Lower leg skin (tissue), 4 donors: Measurements from ENCODE around the gene LIFR. TPM values are rescaled to one million over a fixed set of nuclear protein-coding genes. Genes with fewer than 3 reads are reported as not detected.

Experiments
- DNase-seq, 2 donors: peaks; one replicate each; pipeline ENCODE4 v3.0.0-alpha.2; 2019; ENCODE audit warnings: low spot score in 2 of 2
- H3K4me3 ChIP-seq: fragments of 200-600 bp; sonication (generic); 2 replicates; pipeline ENCODE4 v1.5.1; 2017; ENCODE audit warnings: mild to moderate bottlenecking, low read depth; ENCODE audit not compliant: poor library complexity, severe bottlenecking
- CTCF ChIP-seq, 3 donors: fragments of 450-650 bp; IDR thresholded peaks; one replicate each; pipeline ENCODE4 v1.5.1; 2016; ENCODE audit warnings: antibody characterized with exemption in 3 of 3, mild to moderate bottlenecking in 3 of 3, moderate library complexity in 2 of 3
- POLR2A ChIP-seq, 2 donors: fragments of 450-650 bp; IDR thresholded peaks; one replicate each; pipeline ENCODE4 v1.6.1; 2016 to 2017; ENCODE audit warnings: antibody characterized with exemption in 2 of 2, mild to moderate bottlenecking in 1 of 2, moderate library complexity in 1 of 2
- WGBS, 2 donors: methylation state at CpG; one replicate each; pipeline ENCODE4 v1.1.5; 2018; 5-methylcytosine and 5-hydroxymethylcytosine counted together
- intact Hi-C: fragments of 100-400 bp; cut with DNase I; formaldehyde crosslinking; loops from one replicate; pipeline ENCODE4 v1.15.0; 2023; ENCODE audit warnings: low total_unique reads
- total RNA-seq, 4 donors: library from RNA; depleted of rRNA; stranded (reverse); fragments of >200 nt; gene quantifications; one replicate each; pipeline ENCODE4 v1.1.0, GENCODE V29; 2016

Gene LIFR
- total RNA-seq, 4 donors from 2014 or later, result 28.3 to 70.6 (median 42.1) TPM

GRCh38 chr5:38456657-38457399 is 99.6 kb downstream of the LIFR start:
- H3K4me3 ChIP-seq, result no peak overlapping the region
- 64% methylated on average over 4 of the region's 4 CpGs for WGBS, 2 donors
- no peak for DNase-seq
- TF ChIP-seq POLR2A (IDR thresholded peaks at IDR 0.05), result no peak
- no peak for TF ChIP-seq CTCF (IDR thresholded peaks at IDR 0.05)
- intact Hi-C loops, result no loop called here

GRCh38 chr5:38455796-38456330 is 100.6 kb downstream of the LIFR start:
- intact Hi-C loops, result no loop called here
- no peak for DNase-seq
- no peak overlapping the region for H3K4me3 ChIP-seq
- no peak for TF ChIP-seq CTCF (IDR thresholded peaks at IDR 0.05)
- no peak for TF ChIP-seq POLR2A (IDR thresholded peaks at IDR 0.05)
- WGBS, 2 donors, result 90 to 95% methylated on average over 8 of the region's 8 CpGs

- intact Hi-C loops, result no loop called here
- 92 to 93% methylated on average over 11 of the region's 11 CpGs for WGBS, 2 donors
- TF ChIP-seq POLR2A (IDR thresholded peaks at IDR 0.05) (no peak), CTCF (IDR thresholded peaks at IDR 0.05) (no peak)
- no peak overlapping the region for H3K4me3 ChIP-seq
- peak in 1 of 2 donors; percentile 80 for DNase-seq
These were observed 102.5 kb downstream of the LIFR start for GRCh38 chr5:38453921-38454320.

- intact Hi-C loops, result no loop called here
- WGBS, 2 donors, result 75 to 81% methylated on average over 3 of the region's 3 CpGs
- DNase-seq, result peak in 1 of 2 donors; percentile 72
- no peak overlapping the region for H3K4me3 ChIP-seq
- no peak for TF ChIP-seq POLR2A (IDR thresholded peaks at IDR 0.05)
- no peak for TF ChIP-seq CTCF (IDR thresholded peaks at IDR 0.05)
These were observed 102.9 kb downstream of the LIFR start for GRCh38 chr5:38453506-38453905.

- WGBS, 2 donors, result 60 to 63% methylated on average over 4 of the region's 4 CpGs
- no peak for DNase-seq
- no peak for TF ChIP-seq POLR2A (IDR thresholded peaks at IDR 0.05)
- TF ChIP-seq CTCF (IDR thresholded peaks at IDR 0.05), result no peak
- intact Hi-C loops, result no loop called here
- no peak overlapping the region for H3K4me3 ChIP-seq
These were observed 104.2 kb downstream of the LIFR start for GRCh38 chr5:38452201-38452600.
